ENCODE results near the gene AP1S3. TPM values are rescaled to one million over a fixed set of nuclear protein-coding genes. Genes with fewer than 3 reads are reported as not detected.

The AP1S3 gene
- total and polyA plus RNA-seq, 11 donors: 0.08 to 3.4 (median 0.51) TPM; not detected in 1

- Histone ChIP-seq H3K27me3 (no peaks in the 10 kb centered on the region), H3K27ac (no peak overlapping the region), H3K36me3 (peaks cover 0 to 8% (median 0%) of the 10 kb centered on the region in 9 donors), H3K9me3 (no peaks in the 10 kb centered on the region), H3K4me3 (no peak overlapping the region), H3K4me1 (peaks cover 0 to 7% (median 0%) of the 10 kb centered on the region in 12 donors)
- intact Hi-C loops (cut with DNase I): no loop called here
- no peak for DNase-seq
- ATAC-seq: no peak
- 92 to 93% (median 93%) methylated on average over 2 of the region's 2 CpGs for WGBS, 4 donors
- TF ChIP-seq CTCF (IDR thresholded peaks at IDR 0.05) (no peak), POLR2A (IDR thresholded peaks at IDR 0.05) (no peak)
Observed at GRCh38 chr2:223863491-223863890, 26.1 kb upstream of the AP1S3 start.

- Histone ChIP-seq H3K4me1 (peaks cover 0 to 7% (median 0%) of the 10 kb centered on the region in 12 donors), H3K27ac (no peak overlapping the region), H3K4me3 (no peak overlapping the region), H3K27me3 (no peaks in the 10 kb centered on the region), H3K36me3 (peaks cover 0 to 8% (median 0%) of the 10 kb centered on the region in 9 donors), H3K9me3 (no peaks in the 10 kb centered on the region)
- 79 to 84% (median 82%) methylated on average over 5 of the region's 5 CpGs for WGBS, 4 donors
- intact Hi-C loops (cut with DNase I): no loop called here
- ATAC-seq: no peak
- TF ChIP-seq CTCF (IDR thresholded peaks at IDR 0.05): no peak
- no peak for TF ChIP-seq POLR2A (IDR thresholded peaks at IDR 0.05)
- DNase-seq: no peak
Observed at GRCh38 chr2:223860809-223861738, 23.7 kb upstream of the AP1S3 start.

- DNase-seq: no peak
- TF ChIP-seq CTCF (IDR thresholded peaks at IDR 0.05): no peak
- TF ChIP-seq POLR2A (IDR thresholded peaks at IDR 0.05): no peak
- no peaks in the 10 kb centered on the region for H3K4me1 ChIP-seq
- intact Hi-C loops (cut with DNase I): no loop called here
- H3K9me3 ChIP-seq: no peaks in the 10 kb centered on the region
- ATAC-seq: no peak
- no peaks in the 10 kb centered on the region for H3K27me3 ChIP-seq
- 86 to 95% (median 93%) methylated on average over 3 of the region's 3 CpGs for WGBS, 4 donors
- H3K27ac ChIP-seq: no peak overlapping the region
- no peak overlapping the region for H3K4me3 ChIP-seq
- H3K36me3 ChIP-seq: peaks cover 0 to 22% (median 0%) of the 10 kb centered on the region in 9 donors
Observed at GRCh38 chr2:223859070-223859469, 21.7 kb upstream of the AP1S3 start.

GRCh38 chr2:223856584-223856983, 19.2 kb upstream of the AP1S3 start:
- WGBS, 4 donors: 81 to 86% (median 83%) methylated on average over 5 of the region's 5 CpGs
- TF ChIP-seq POLR2A (IDR thresholded peaks at IDR 0.05): no peak
- TF ChIP-seq CTCF (IDR thresholded peaks at IDR 0.05): no peak
- intact Hi-C loops (cut with DNase I): no loop called here
- ATAC-seq (no peak), DNase-seq (no peak)
- Histone ChIP-seq H3K27ac (no peak overlapping the region), H3K27me3 (no peaks in the 10 kb centered on the region), H3K4me3 (no peak overlapping the region), H3K9me3 (no peaks in the 10 kb centered on the region), H3K4me1 (no peaks in the 10 kb centered on the region), H3K36me3 (peaks cover 0 to 38% (median 0%) of the 10 kb centered on the region in 9 donors)

All from heart left ventricle (tissue), 16 donors.